Pancreas (tissue), 10 donors: ENCODE data around the gene CAMKMT. TPM values are rescaled to one million over a fixed set of nuclear protein-coding genes. Genes with fewer than 3 reads are reported as not detected.

Experiments
- ATAC-seq, 4 donors: fragments of 200-7000 bp; cut with Tn5 transposase; one replicate each; pipeline versions ENCODE4 v1.8.0 to v1.9.1; 2020; ENCODE audit warnings: mild to moderate bottlenecking in 4 of 4, moderate library complexity in 4 of 4
- DNase-seq, 6 donors: peaks; one replicate each; pipeline ENCODE4 v3.0.0-alpha.2; 2020
- FAIRE-seq: peaks from 2 replicates; lab custom pipeline; 2012; peaks lifted over from hg19 to GRCh38; lab: Jason Lieb, UNC
- H3K27ac ChIP-seq, 4 donors: fragments of 200-600 bp; sonication (generic); 1 replicate in 3 of 4; 2 replicates in 1 of 4; pipeline versions ENCODE4 v1.5.0 to v1.8.0; 2020
- H3K27me3 ChIP-seq, 4 donors: fragments of 200-600 bp; one replicate each; pipeline ENCODE4 v1.8.0; 2021
- H3K36me3 ChIP-seq, 3 donors: fragments of 200-600 bp; sonication (generic) in 1 of 3; one replicate each; pipeline versions ENCODE4 v1.5.0 to v1.8.0; 2020 to 2021
- H3K4me1 ChIP-seq, 3 donors: fragments of 200-600 bp; one replicate each; pipeline ENCODE4 v1.8.0; 2021
- H3K4me3 ChIP-seq, 4 donors: fragments of 200-600 bp; sonication (generic) in 2 of 4; one replicate each; pipeline versions ENCODE4 v1.5.0 to v1.8.0; 2020 to 2021
- H3K9me3 ChIP-seq, 4 donors: fragments of 200-600 bp; one replicate each; pipeline ENCODE4 v1.8.0; 2021
- CTCF ChIP-seq, 4 donors: fragments of 200-600 bp; sonication (generic) in 3 of 4; IDR thresholded peaks; one replicate each; pipeline versions ENCODE4 v1.5.0 to v1.8.0; 2021; ENCODE audit warnings: antibody characterized with exemption in 4 of 4
- WGBS, 2 donors: extraction: QIAGEN DNeasy Blood & Tissue Kit; methylation state at CpG; one replicate each; pipeline ENCODE4 v1.1.7; 2013; 5-methylcytosine and 5-hydroxymethylcytosine counted together
- intact Hi-C, 3 donors: fragments of 100-400 bp; cut with DNase I; formaldehyde crosslinking; loops; one replicate each; pipeline versions ENCODE4 v1.11.1 to v1.14.2; 2022
- polyA plus RNA-seq, 2 donors: library from polyadenylated mRNA; stranded (reverse); fragments of 200-250 nt; gene quantifications; one replicate each; pipeline ENCODE4 v1.2.3, GENCODE V29; 2013
- total RNA-seq, 6 donors: library from RNA; stranded (reverse); fragmentation: NEBNext Ultra II Directional in 4 of 6; extraction: Animal tissue kit (Norgen Biotek cat#: 25700) in 4 of 6; gene quantifications; one replicate each; pipeline versions ENCODE4 v1.2.1 to v1.2.4, GENCODE V29; 2021 to 2023
- donor health status: healthy with polysubstance abuse.
- donor health status: DM: no; HTN: no; CAD: no; lungs with moderate emphysema.
- donor health status: DM: no; HTN: no; CAD: no.
- donor health status: control.
- donor health status: control.
- donor health status: Bipolar disorder and iron deficiency.
- donor health status: DM: yes; HTN: yes; CAD: no.
- donor health status: DM: no; HTN: no; CAD: no.
- donor health status: DM: no; HTN: no; CAD: no.
- donor health status: DM: yes; HTN: yes; CAD: no.

The CAMKMT gene
- total and polyA plus RNA-seq, 8 donors = 4.6 to 11.9 (median 8.3) TPM

GRCh38 chr2:44566059-44566458 lies 204.3 kb downstream of the CAMKMT start:
- intact Hi-C loops = no loop called here

GRCh38 chr2:44569491-44569890 lies 207.7 kb downstream of the CAMKMT start:
- peaks cover 0 to 6% (median 0%) of the 10 kb centered on the region in 3 donors for H3K4me1 ChIP-seq
- intact Hi-C loops = no loop called here
- no peaks in the 10 kb centered on the region for H3K27me3 ChIP-seq
- 88 to 89% methylated on average over 2 of the region's 2 CpGs for WGBS, 2 donors
- ATAC-seq (no peak), DNase-seq (no peak), FAIRE-seq (no peak)
- no peaks in the 10 kb centered on the region for H3K9me3 ChIP-seq
- no peak overlapping the region for H3K4me3 ChIP-seq
- no peaks in the 10 kb centered on the region for H3K36me3 ChIP-seq
- no peak for TF ChIP-seq CTCF (IDR thresholded peaks at IDR 0.05)
- H3K27ac ChIP-seq = no peak overlapping the region

More at GRCh38 chr2:44566059-44566458, 204.3 kb downstream of the CAMKMT start:
- Histone ChIP-seq H3K27me3 (no peaks in the 10 kb centered on the region), H3K27ac (no peak overlapping the region), H3K4me1 (peaks cover 0 to 6% (median 0%) of the 10 kb centered on the region in 3 donors), H3K36me3 (no peaks in the 10 kb centered on the region), H3K4me3 (no peak overlapping the region), H3K9me3 (no peaks in the 10 kb centered on the region)
- no peak for TF ChIP-seq CTCF (IDR thresholded peaks at IDR 0.05)
- FAIRE-seq = no peak
- no peak for DNase-seq
- ATAC-seq = no peak

- whole genome bisulfite sequencing, 2 donors = 51% methylated on average over 2 of the region's 2 CpGs
- no peak for TF ChIP-seq CTCF (IDR thresholded peaks at IDR 0.05)
- no peaks in the 10 kb centered on the region for H3K9me3 ChIP-seq
- H3K27me3 ChIP-seq = no peaks in the 10 kb centered on the region
- FAIRE-seq (no peak), ATAC-seq (no peak), DNase-seq (no peak)
- no peaks in the 10 kb centered on the region for H3K36me3 ChIP-seq
- peaks cover 0 to 6% (median 0%) of the 10 kb centered on the region in 3 donors for H3K4me1 ChIP-seq
- no peak overlapping the region for H3K27ac ChIP-seq
- intact Hi-C loops = no loop called here
- no peak overlapping the region for H3K4me3 ChIP-seq
Measured at GRCh38 chr2:44570271-44570670, 208.5 kb downstream of the CAMKMT start.

GRCh38 chr2:44570777-44571176 lies 209.0 kb downstream of the CAMKMT start:
- Histone ChIP-seq H3K36me3 (no peaks in the 10 kb centered on the region), H3K4me1 (peaks cover 0 to 6% (median 0%) of the 10 kb centered on the region in 3 donors), H3K4me3 (no peak overlapping the region), H3K9me3 (no peaks in the 10 kb centered on the region), H3K27me3 (no peaks in the 10 kb centered on the region), H3K27ac (no peak overlapping the region)
- FAIRE-seq (no peak), DNase-seq (no peak), ATAC-seq (no peak)
- intact Hi-C loops = no loop called here
- WGBS, 2 donors = 76 to 81% methylated on average over 4 of the region's 4 CpGs
- no peak for TF ChIP-seq CTCF (IDR thresholded peaks at IDR 0.05)

GRCh38 chr2:44572196-44572900 lies 210.6 kb downstream of the CAMKMT start:
- TF ChIP-seq CTCF (IDR thresholded peaks at IDR 0.05) = no peak
- DNase-seq (no peak), FAIRE-seq (no peak), ATAC-seq (no peak)
- H3K4me1 ChIP-seq = no peaks in the 10 kb centered on the region
- H3K9me3 ChIP-seq = no peaks in the 10 kb centered on the region
- H3K27ac ChIP-seq = no peak overlapping the region
- whole genome bisulfite sequencing, 2 donors = 95 to 98% methylated on average over 8 of the region's 8 CpGs
- no peak overlapping the region for H3K4me3 ChIP-seq
- no peaks in the 10 kb centered on the region for H3K36me3 ChIP-seq
- no peaks in the 10 kb centered on the region for H3K27me3 ChIP-seq
- intact Hi-C loops = no loop called here
